HepG2 (cell line): Measurements from ENCODE around the gene ADAR. TPM values are rescaled to one million over a fixed set of nuclear protein-coding genes. Genes with fewer than 3 reads are reported as not detected.

Experiments used
- ATAC-seq: fragments of 200-7000 bp; cut with Tn5 transposase; 3 replicates; pipeline ENCODE4 v1.9.1; 2020; ENCODE audit warnings: mild to moderate bottlenecking, moderate library complexity
- BruUV-seq: library from RNA; stranded (reverse); fragments of 400-500 nt; replicated peaks from 2 replicates; lab custom pipeline; 2021; lab: Mats Ljungman, UMichigan
- CTCF ChIA-PET: fragments of 300-600 bp; formaldehyde crosslinking; extraction: SDS; loops from one replicate; lab custom pipeline; 2021; ENCODE audit warnings: low total read pairs, inconsistent platforms, low intra/inter-chr PET ratio; lab: Yijun Ruan, JAX
- POLR2A ChIA-PET: fragments of 350-600 bp; sonication (Branson Sonifier 250); formaldehyde crosslinking; loops from one replicate; lab custom pipeline; 2020; ENCODE audit warnings: antibody characterized with exemption, inconsistent platforms; lab: Yijun Ruan, JAX
- DNase-seq: peaks from one replicate; pipeline ENCODE4 v3.0.0-alpha.2; 2015; ENCODE audit warnings: low spot score
- FAIRE-seq: peaks from 3 replicates; lab custom pipeline; 2011; peaks lifted over from hg19 to GRCh38; lab: Jason Lieb, UNC
- H2AFZ ChIP-seq: one replicate; pipeline ENCODE4 v1.6.1; 2011; ENCODE audit warnings: low read length, inconsistent platforms
- H3K27ac ChIP-seq: fragments of 300-600 bp; 3 replicates; pipeline ENCODE4 v1.8.0; 2011; ENCODE audit warnings: mixed run types, mild to moderate bottlenecking, mixed read lengths, low read length, inconsistent platforms; ENCODE audit not compliant: insufficient read depth; ENCODE audit errors: extremely low read length
- H3K27me3 ChIP-seq, 2 experiments: fragments of 200-600 bp in 1 of 2; 2 replicates in 1 of 2; 3 replicates in 1 of 2; pipeline versions ENCODE4 v1.6.0 to v1.8.0; 2011; ENCODE audit warnings: low read length in 2 of 2, mild to moderate bottlenecking in 2 of 2, moderate library complexity in 2 of 2, inconsistent platforms in 1 of 2; ENCODE audit not compliant: insufficient read depth in 2 of 2, control insufficient read depth in 1 of 2
- H3K36me3 ChIP-seq, 2 experiments: fragments of 200-600 bp in 1 of 2; replicated peaks in 1 of 2; 2 replicates in 1 of 2; 3 replicates in 1 of 2; pipeline versions ENCODE4 v1.5.1 to v1.8.0; 2011; ENCODE audit warnings: low read length in 2 of 2, inconsistent platforms in 1 of 2; ENCODE audit not compliant: insufficient read depth in 2 of 2, control insufficient read depth in 1 of 2
- H3K4me1 ChIP-seq: 2 replicates; pipeline ENCODE4 v1.5.1; 2012; ENCODE audit warnings: low read length, inconsistent platforms; ENCODE audit not compliant: insufficient read depth
- H3K4me2 ChIP-seq: 2 replicates; pipeline ENCODE4 v1.6.0; 2011; ENCODE audit warnings: low read depth, low read length, inconsistent platforms
- H3K4me3 ChIP-seq, 3 experiments: fragments of 200-600 bp in 1 of 3; sonication (generic), shearing (Covaris generic) in 1 of 3; replicated peaks in 1 of 3; 2 replicates each; pipeline ENCODE4 v1.5.1; 2011 to 2016; ENCODE audit warnings: low read length in 3 of 3, inconsistent platforms in 2 of 3, low read depth in 2 of 3, mild to moderate bottlenecking in 2 of 3, control low read depth in 1 of 3, mixed read lengths in 1 of 3; ENCODE audit not compliant: insufficient read depth in 1 of 3
- H3K79me2 ChIP-seq: one replicate; pipeline ENCODE4 v1.6.1; 2011; ENCODE audit warnings: low read length, inconsistent platforms; ENCODE audit not compliant: insufficient read depth
- H3K9ac ChIP-seq: 2 replicates; pipeline ENCODE4 v1.6.0; 2011; ENCODE audit warnings: mild to moderate bottlenecking, low read depth, low read length, inconsistent platforms; ENCODE audit not compliant: insufficient read depth
- H3K9me3 ChIP-seq: 2 replicates; pipeline ENCODE4 v1.5.1; 2012; ENCODE audit warnings: mild to moderate bottlenecking, low read length
- H4K20me1 ChIP-seq: 2 replicates; pipeline ENCODE4 v1.6.0; 2011; ENCODE audit warnings: inconsistent platforms, mild to moderate bottlenecking, low read length, moderate library complexity; ENCODE audit not compliant: insufficient read depth
- DNMT1 ChIP-seq: sonication (generic); formaldehyde crosslinking; IDR thresholded peaks from 2 replicates; pipeline ENCODE4 v1.5.1; 2020; ENCODE audit warnings: mild to moderate bottlenecking, missing genetic modification reagents
- KDM5B ChIP-seq: sonication (generic); formaldehyde crosslinking; IDR thresholded peaks from 2 replicates; pipeline ENCODE4 v1.4.0; 2020; ENCODE audit warnings: missing genetic modification reagents, mild to moderate bottlenecking, borderline replicate concordance
- TARDBP ChIP-seq: sonication (generic); formaldehyde crosslinking; IDR thresholded peaks from 2 replicates; pipeline ENCODE4 v1.8.0; 2022; ENCODE audit warnings: mild to moderate bottlenecking, missing genetic modification reagents
- YY1 ChIP-seq: IDR thresholded peaks from 2 replicates; pipeline ENCODE4 v1.6.1; 2011; ENCODE audit warnings: low read length, low read depth, moderate library complexity, mild to moderate bottlenecking; ENCODE audit not compliant: insufficient read depth, insufficient replicate concordance
- ZNF547 ChIP-seq: sonication (generic); formaldehyde crosslinking; IDR thresholded peaks from 2 replicates; pipeline ENCODE4 v1.5.1; 2020; ENCODE audit warnings: mild to moderate bottlenecking, missing genetic modification reagents
- ZNF652 ChIP-seq: IDR thresholded peaks from 2 replicates; pipeline ENCODE4 v1.6.1; 2016; ENCODE audit warnings: low read depth, borderline replicate concordance
- WGBS: methylation state at CpG from one replicate; pipeline ENCODE4 v1.1.6; 2017; ENCODE audit warnings: low lambda C conversion rate; 5-methylcytosine and 5-hydroxymethylcytosine counted together
- in situ Hi-C: cut with HindIII; loops from 2 replicates; pipeline ENCODE4 v1.10.0; 2017; ENCODE audit warnings: low pct_unique_long_range_greater_than_20kb; ENCODE audit not compliant: extremely low pct_ligation_motif_present
- intact Hi-C: fragments of 100-400 bp; cut with micrococcal nuclease; formaldehyde crosslinking; loops from one replicate; pipeline ENCODE4 v1.10.0; 2022; ENCODE audit not compliant: unreplicated experiment
- polyA plus RNA-seq, 8 experiments: library from polyadenylated mRNA; depleted of rRNA in 3 of 8; stranded (reverse) in 7 of 8; unstranded in 1 of 8; fragments of >200 nt; fragmentation: Illumina TruSeq in 4 of 8; extraction: Trizol in 4 of 8; gene quantifications; 2 replicates each; pipeline versions ENCODE4 v1.2.1 to v1.2.3, GENCODE V29; 2011 to 2016; ENCODE audit warnings: low read depth in 4 of 8, missing spikeins in 1 of 8, mixed read lengths in 1 of 8; ENCODE audit not compliant: insufficient read depth in 1 of 8
- total RNA-seq, 5 experiments: library from RNA; depleted of rRNA; stranded (reverse); fragments of >200 nt; fragmentation: Illumina TruSeq; extraction: Trizol; gene quantifications; 2 replicates each; pipeline ENCODE4 v1.2.3, GENCODE V29; 2016; ENCODE audit warnings: low read depth in 1 of 5
- TF ChIP-seq, protein P1 (sequence below): sonication (generic); formaldehyde crosslinking; IDR thresholded peaks from 2 replicates; pipeline ENCODE4 v1.5.0; 2020; ENCODE audit warnings: missing genetic modification reagents

Gene ADAR
- total and polyA plus RNA-seq, 2 of the 13 experiments (the other 11 are each of a cell fraction or from before 2014, with no cell fraction given): 70.8 to 86.2 TPM

DNA sequence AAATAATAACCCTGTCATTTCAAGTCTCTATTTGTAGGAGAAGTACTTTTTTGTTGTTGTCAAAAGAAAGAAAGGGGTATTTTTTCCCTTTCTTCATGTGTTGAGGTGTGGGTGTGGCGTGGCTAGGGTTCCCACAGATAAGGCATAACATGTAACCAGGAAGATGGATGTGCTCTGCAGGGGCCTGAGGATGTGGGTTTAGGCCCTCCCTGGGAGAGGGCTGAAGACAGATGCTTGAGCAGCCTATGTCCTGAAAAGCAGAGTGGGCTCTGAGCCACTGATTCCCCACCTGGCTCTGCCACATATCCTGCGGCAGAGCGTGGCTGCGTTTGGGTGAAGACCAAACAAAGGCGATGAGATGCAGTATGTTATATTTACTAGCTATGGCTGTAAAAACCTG is 13.9 kb upstream of the ADAR start:
- FAIRE-seq: no peak

DNA sequence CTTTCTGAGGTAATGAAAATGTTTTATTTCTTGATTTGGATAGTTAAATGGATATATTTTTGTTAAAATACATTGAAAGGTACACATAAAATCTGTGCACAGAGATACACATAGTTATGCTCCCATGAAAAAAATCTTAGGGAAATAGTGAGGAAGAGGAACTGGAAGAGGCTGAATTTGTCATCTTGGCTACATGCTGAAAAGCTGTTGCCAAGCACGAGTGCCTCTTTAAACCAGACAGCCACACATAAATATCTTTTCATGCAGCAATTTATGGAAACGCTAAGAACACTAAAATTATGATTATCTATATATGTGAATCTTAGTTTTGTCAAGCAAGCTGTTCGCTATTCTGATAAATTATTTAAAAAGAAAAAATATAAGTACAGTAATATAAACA is 12.8 kb upstream of the ADAR start:
- H3K4me2 ChIP-seq: no peak overlapping the region
- ATAC-seq (no peak), DNase-seq (no peak), FAIRE-seq (no peak)
- H3K9me3 ChIP-seq: no peaks in the 10 kb centered on the region
- TF ChIP-seq TARDBP (no peak), DNMT1 (CRISPR knock-in tag) (no peak), ZNF547 (no peak)
- TF ChIP-seq, protein P1, sequence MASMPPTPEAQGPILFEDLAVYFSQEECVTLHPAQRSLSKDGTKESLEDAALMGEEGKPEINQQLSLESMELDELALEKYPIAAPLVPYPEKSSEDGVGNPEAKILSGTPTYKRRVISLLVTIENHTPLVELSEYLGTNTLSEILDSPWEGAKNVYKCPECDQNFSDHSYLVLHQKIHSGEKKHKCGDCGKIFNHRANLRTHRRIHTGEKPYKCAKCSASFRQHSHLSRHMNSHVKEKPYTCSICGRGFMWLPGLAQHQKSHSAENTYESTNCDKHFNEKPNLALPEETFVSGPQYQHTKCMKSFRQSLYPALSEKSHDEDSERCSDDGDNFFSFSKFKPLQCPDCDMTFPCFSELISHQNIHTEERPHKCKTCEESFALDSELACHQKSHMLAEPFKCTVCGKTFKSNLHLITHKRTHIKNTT (CRISPR knock-in tag): no peak
- H3K27ac ChIP-seq: no peak overlapping the region
- ChIA-PET POLR2A (no interaction called here), CTCF (no interaction called here)
- H3K4me3 ChIP-seq: no peak overlapping the region
- intact Hi-C loops (no loop called here), in situ Hi-C loops (no loop called here)
- H2AFZ ChIP-seq: no peak overlapping the region
- H3K79me2 ChIP-seq: peaks cover 96% of the 10 kb centered on the region
- H3K27me3 ChIP-seq: no peaks in the 10 kb centered on the region
- peaks cover 0 to 13% of the 10 kb centered on the region in 2 experiments; a peak in 2 of 5 replicates for H3K36me3 ChIP-seq
- H4K20me1 ChIP-seq: peaks cover 53% of the 10 kb centered on the region
- WGBS: 94% methylated on average over 3 of the region's 3 CpGs
- peaks cover 46% of the 10 kb centered on the region for H3K4me1 ChIP-seq
- no TSS peak for BruUV-seq
- H3K9ac ChIP-seq: no peak overlapping the region

More for the DNA sequence above, 13.9 kb upstream of the ADAR start:
- peaks cover 42% of the 10 kb centered on the region for H4K20me1 ChIP-seq
- no TSS peak for BruUV-seq
- no peaks in the 10 kb centered on the region for H3K9me3 ChIP-seq
- H3K4me2 ChIP-seq: no peak overlapping the region
- no peak overlapping the region for H2AFZ ChIP-seq
- intact Hi-C loops: no loop called here
- CTCF ChIA-PET: no interaction called here
- no peak overlapping the region for H3K4me3 ChIP-seq
- DNase-seq (no peak), ATAC-seq (no peak)
- peaks cover 42% of the 10 kb centered on the region for H3K4me1 ChIP-seq
- WGBS: 91% methylated on average over 5 of the region's 5 CpGs
- peaks cover 0 to 13% of the 10 kb centered on the region in 2 experiments; a peak in 2 of 5 replicates for H3K36me3 ChIP-seq
- no peaks in the 10 kb centered on the region; a peak in 1 of 5 replicates for H3K27me3 ChIP-seq
- peaks cover 96% of the 10 kb centered on the region for H3K79me2 ChIP-seq
- TF ChIP-seq ZNF652 (CRISPR knock-in tag): 0 out of 2 replicates have a peak, but pooled peaks have one; percentile 30
- no peak for TF ChIP-seq YY1
- TF ChIP-seq KDM5B: no peak
- POLR2A ChIA-PET: no interaction called here
- in situ Hi-C loops: no loop called here
- no peak overlapping the region for H3K9ac ChIP-seq
- H3K27ac ChIP-seq: no peak overlapping the region
